MM.1S (cell line): ENCODE measurements around the gene FOXD2.
A peak's percentile ranks its signal among the peaks of the same experiment; 100 is the strongest.

Experiments used
- DNase-seq: peaks from one replicate; pipeline ENCODE4 v3.0.0-alpha.2; 2015
- H2AFZ ChIP-seq: fragments of 300-600 bp; sonication (generic); 2 replicates; pipeline ENCODE4 v1.6.0; 2016; ENCODE audit warnings: antibody characterized with exemption, low read length
- H3F3A ChIP-seq: fragments of 300-600 bp; sonication (generic); 2 replicates; pipeline ENCODE4 v1.6.1; 2016; ENCODE audit warnings: mild to moderate bottlenecking, antibody characterized with exemption, low read length, moderate library complexity, mixed read lengths; ENCODE audit not compliant: insufficient read depth
- H3K27ac ChIP-seq: fragments of 300-600 bp; sonication (generic); 2 replicates; pipeline ENCODE4 v1.5.1; 2016; ENCODE audit warnings: mild to moderate bottlenecking, low read length
- H3K27me3 ChIP-seq: fragments of 300-600 bp; sonication (generic); replicated peaks from 2 replicates; pipeline ENCODE4 v1.6.0; 2016; ENCODE audit warnings: low read length; ENCODE audit not compliant: insufficient read depth
- H3K36me3 ChIP-seq: fragments of 300-600 bp; sonication (generic); replicated peaks from 2 replicates; pipeline ENCODE4 v1.6.1; 2016; ENCODE audit warnings: mild to moderate bottlenecking, low read length, mixed read lengths; ENCODE audit not compliant: insufficient read depth
- H3K4me1 ChIP-seq: fragments of 300-600 bp; sonication (generic); 2 replicates; pipeline ENCODE4 v1.6.1; 2016; ENCODE audit warnings: low read length, mixed read lengths
- H3K4me2 ChIP-seq: fragments of 300-600 bp; sonication (generic); 2 replicates; pipeline ENCODE4 v1.6.0; 2016; ENCODE audit warnings: low read depth, low read length
- H3K4me3 ChIP-seq: fragments of 300-600 bp; sonication (generic); 2 replicates; pipeline ENCODE4 v1.5.1; 2016; ENCODE audit warnings: low read length, mixed read lengths
- H3K79me2 ChIP-seq: fragments of 300-600 bp; sonication (generic); 2 replicates; pipeline ENCODE4 v1.6.1; 2016; ENCODE audit warnings: mixed run types, low read length, mixed read lengths
- H3K9ac ChIP-seq: fragments of 300-600 bp; sonication (generic); 2 replicates; pipeline ENCODE4 v1.6.1; 2016; ENCODE audit warnings: low read length, mixed read lengths
- H3K9me2 ChIP-seq: fragments of 300-600 bp; sonication (generic); replicated peaks from 2 replicates; pipeline ENCODE4 v1.6.1; 2016; ENCODE audit warnings: mild to moderate bottlenecking, low read length, mixed read lengths; ENCODE audit not compliant: insufficient read depth
- H3K9me3 ChIP-seq: fragments of 300-600 bp; sonication (generic); replicated peaks from 2 replicates; pipeline ENCODE4 v1.6.1; 2016; ENCODE audit warnings: mild to moderate bottlenecking, low read length, mixed read lengths; ENCODE audit not compliant: insufficient read depth
- H4K20me1 ChIP-seq: fragments of 300-600 bp; sonication (generic); 2 replicates; pipeline ENCODE4 v1.6.1; 2016; ENCODE audit warnings: mild to moderate bottlenecking, low read length, moderate library complexity, mixed read lengths; ENCODE audit not compliant: insufficient read depth
- CTCF ChIP-seq: fragments of 300-600 bp; sonication (generic); IDR thresholded peaks from 2 replicates; pipeline ENCODE4 v1.5.1; 2016; ENCODE audit warnings: antibody characterized with exemption, low read length, mixed read lengths
- EZH2 ChIP-seq: fragments of 300-600 bp; sonication (generic); optimal IDR thresholded peaks from 2 replicates; pipeline ENCODE3; 2017; ENCODE audit warnings: low read depth, mild to moderate bottlenecking, antibody characterized with exemption, low read length, mixed read lengths
- EZH2phosphoT487 ChIP-seq: fragments of 300-600 bp; sonication (generic); IDR thresholded peaks from 2 replicates; pipeline ENCODE4 v1.6.1; 2018; ENCODE audit warnings: antibody characterized with exemption, low read length

FOXD2 gene

GRCh38 chr1:47431534-47431933 is 6.3 kb upstream of the FOXD2 start:
- Histone ChIP-seq H3K4me2 (no peak overlapping the region), H3K27me3 (no peaks in the 10 kb centered on the region), H3K79me2 (peaks cover 29% of the 10 kb centered on the region), H3K4me3 (no peak overlapping the region), H3F3A (no peaks in the 10 kb centered on the region), H3K9me2 (no peaks in the 10 kb centered on the region), H3K9ac (no peak overlapping the region), H4K20me1 (no peaks in the 10 kb centered on the region; the same call in 1 of the 2 replicates), H3K9me3 (no peaks in the 10 kb centered on the region), H3K36me3 (no peaks in the 10 kb centered on the region), H2AFZ (no peak overlapping the region), H3K4me1 (peaks cover 6% of the 10 kb centered on the region; the same call in 1 of the 2 replicates), H3K27ac (no peak overlapping the region)
- no peak for DNase-seq
- no peak for TF ChIP-seq CTCF
- TF ChIP-seq EZH2 = no peak
- no peak for TF ChIP-seq EZH2phosphoT487

DNA sequence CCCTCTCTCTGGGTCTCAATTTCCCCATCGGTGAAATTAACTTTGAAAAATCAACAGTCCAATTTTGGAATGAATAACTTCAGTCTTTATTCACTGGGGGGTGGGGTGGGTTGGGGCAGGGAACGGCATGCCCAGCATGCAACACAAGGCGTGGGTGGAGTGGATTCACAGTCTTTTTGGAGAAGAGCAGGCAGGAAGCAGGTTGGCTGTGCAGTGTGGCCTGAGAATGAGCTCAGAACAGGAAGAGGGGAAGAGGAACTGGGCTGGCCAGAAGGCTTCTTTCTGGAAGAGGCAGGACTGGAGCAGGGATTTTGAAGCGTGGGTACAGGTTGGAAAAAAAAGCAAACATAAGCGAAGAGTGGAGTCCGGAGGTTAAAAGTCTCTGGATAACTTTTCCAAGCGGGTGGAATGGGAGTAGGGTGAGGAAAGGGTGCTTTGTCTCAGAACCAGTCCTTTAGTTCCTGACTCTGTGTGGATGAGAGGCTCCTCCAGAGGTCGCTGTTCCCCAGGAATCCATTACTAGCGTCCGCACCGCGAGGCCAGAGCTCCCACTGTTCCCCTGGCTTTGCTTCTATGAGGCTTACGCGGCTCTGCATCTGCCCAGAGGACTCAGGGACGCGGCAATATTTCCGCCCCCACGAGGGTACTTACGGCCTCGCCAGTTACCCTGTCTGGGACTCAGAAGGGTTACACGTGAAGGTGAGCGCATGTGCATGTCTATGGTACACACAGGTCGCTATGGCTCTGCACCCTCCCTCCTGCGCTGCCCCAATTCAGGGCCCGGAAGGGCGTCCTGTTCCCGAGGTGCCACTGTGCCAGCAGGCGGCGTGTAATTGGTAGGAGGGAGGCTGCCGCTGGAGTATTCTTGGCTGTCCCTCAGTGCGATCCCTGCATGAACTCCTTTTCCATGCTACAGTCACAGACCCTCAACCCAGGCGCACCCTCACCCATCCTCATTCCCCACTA is 5.5 kb upstream of the FOXD2 start:
- TF ChIP-seq EZH2 (no peak), EZH2phosphoT487 (no peak), CTCF (peak; percentile 26; the same call in 1 of the 2 replicates)

DNA sequence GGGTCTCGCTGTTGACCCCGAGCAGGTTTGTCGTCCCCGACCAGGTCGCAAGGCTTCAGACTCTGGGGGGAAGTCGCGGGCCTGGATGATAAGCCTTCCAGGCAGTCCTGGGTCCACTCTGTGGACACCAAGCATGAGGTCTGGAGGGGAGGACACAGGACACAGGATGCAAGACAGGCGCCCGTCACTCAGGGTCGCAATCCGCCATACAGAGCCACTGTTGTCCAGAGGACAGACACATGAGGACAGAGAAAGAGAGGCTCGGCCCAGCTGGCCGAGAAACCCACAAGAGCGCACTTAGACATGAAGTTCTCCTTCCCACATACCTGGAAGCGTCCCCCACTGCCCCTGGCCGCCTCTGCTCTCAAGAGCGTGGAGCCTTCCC is 4.8 kb upstream of the FOXD2 start:
- no peak overlapping the region for H3K9ac ChIP-seq
- no peaks in the 10 kb centered on the region for H3K9me3 ChIP-seq
- no peaks in the 10 kb centered on the region for H3K9me2 ChIP-seq
- no peaks in the 10 kb centered on the region for H3F3A ChIP-seq
- TF ChIP-seq EZH2 (no peak), EZH2phosphoT487 (no peak), CTCF (no peak)
- no peaks in the 10 kb centered on the region; the same call in 1 of the 2 replicates for H4K20me1 ChIP-seq
- no peak for DNase-seq
- no peaks in the 10 kb centered on the region for H3K27me3 ChIP-seq
- no peaks in the 10 kb centered on the region for H3K36me3 ChIP-seq
- no peak overlapping the region for H3K4me2 ChIP-seq
- no peak overlapping the region for H3K4me3 ChIP-seq
- no peak overlapping the region for H3K27ac ChIP-seq
- H2AFZ ChIP-seq = no peak overlapping the region
- peaks cover 33% of the 10 kb centered on the region for H3K79me2 ChIP-seq
- H3K4me1 ChIP-seq = peaks cover 6% of the 10 kb centered on the region; the same call in 1 of the 2 replicates

More for the DNA sequence above, 5.5 kb upstream of the FOXD2 start:
- Histone ChIP-seq H2AFZ (no peak overlapping the region), H4K20me1 (no peaks in the 10 kb centered on the region; the same call in 1 of the 2 replicates), H3K9ac (no peak overlapping the region), H3K79me2 (peaks cover 33% of the 10 kb centered on the region), H3K27ac (no peak overlapping the region), H3K4me3 (no peak overlapping the region), H3K36me3 (no peaks in the 10 kb centered on the region), H3K27me3 (no peaks in the 10 kb centered on the region), H3K4me2 (no peak overlapping the region), H3K9me2 (no peaks in the 10 kb centered on the region), H3K9me3 (no peaks in the 10 kb centered on the region), H3F3A (no peaks in the 10 kb centered on the region), H3K4me1 (peaks cover 6% of the 10 kb centered on the region; the same call in 1 of the 2 replicates)
- no peak for DNase-seq
